Spleen (tissue), 7 donors: ENCODE data around the gene RPL7A.

ENCODE experiments used
- CTCF ChIP-seq, 11 experiments: fragments of 200-600 bp in 7 of 11; fragments of 450-650 bp in 4 of 11; sonication (generic) in 4 of 11; IDR thresholded peaks in 8 of 11; conservative IDR thresholded peaks in 3 of 11; 1 replicate in 7 of 11; 2 replicates in 4 of 11; pipeline versions ENCODE4 v1.4.0 to v1.8.0; 2016 to 2021; ENCODE audit warnings: antibody characterized with exemption in 11 of 11, inconsistent platforms in 4 of 11, mild to moderate bottlenecking in 1 of 11
- POLR2A ChIP-seq, 3 donors: fragments of 450-650 bp; IDR thresholded peaks; one replicate each; pipeline ENCODE4 v1.5.1; 2017; ENCODE audit warnings: antibody characterized with exemption in 3 of 3, mild to moderate bottlenecking in 1 of 3
- donor health status: DM: no; HTN: no; CAD: no; lungs with moderate emphysema.
- donor health status: DM: no; HTN: no; CAD: no.
- donor health status: DM: no; HTN: no; CAD: no.

GRCh38 chr9:133372144-133372543, 24.1 kb downstream of the RPL7A start:
- no peak for TF ChIP-seq CTCF (IDR thresholded peaks at IDR 0.05 in 8 of 11, conservative IDR thresholded peaks at IDR 0.05 in 3 of 11)
- TF ChIP-seq POLR2A (IDR thresholded peaks at IDR 0.05), result no peak
